HCT116 (cell line): ENCODE measurements around the gene DUSP2. TPM values are rescaled to one million over a fixed set of nuclear protein-coding genes. Genes with fewer than 3 reads are reported as not detected.

Experiments
- ATAC-seq: fragments of 200-7000 bp; cut with Tn5 transposase; 2 replicates; pipeline ENCODE4 v1.9.1; 2020; ENCODE audit warnings: mild to moderate bottlenecking, moderate library complexity
- BruUV-seq: library from RNA; stranded (reverse); fragments of 400-500 nt; replicated peaks from 2 replicates; lab custom pipeline; 2021; lab: Mats Ljungman, UMichigan
- CTCF ChIA-PET: fragments of 300-600 bp; sonication (Branson Sonifier 250); formaldehyde crosslinking; loops from one replicate; lab custom pipeline; 2021; ENCODE audit warnings: antibody characterized with exemption; lab: Charles Lee
- POLR2A ChIA-PET: fragments of 300-600, 350-600 bp; sonication (Branson Sonifier 250); formaldehyde crosslinking; loops from one replicate; lab custom pipeline; 2021; ENCODE audit warnings: antibody characterized with exemption; lab: Charles Lee
- RAD21 ChIA-PET, 2 experiments: fragments of 300-600 bp; sonication (Branson Sonifier 250); formaldehyde crosslinking; loops; one replicate each; lab custom pipeline; 2023; ENCODE audit warnings: low total read pairs in 2 of 2; ENCODE audit not compliant: uncharacterized antibody in 2 of 2, unreplicated experiment in 2 of 2, low non-redundant PET in 1 of 2; lab: Charles Lee
- DNase-seq: peaks from one replicate; pipeline ENCODE4 v3.0.0-alpha.2; 2010; ENCODE audit warnings: low read depth, low spot score
- H2AFZ ChIP-seq: fragments of 200-600 bp; shearing (Covaris generic), sonication (generic); 2 replicates; pipeline ENCODE4 v1.6.1; 2017; ENCODE audit warnings: low read depth, mixed run types, mixed read lengths, antibody characterized with exemption, low read length; ENCODE audit not compliant: poor library complexity, severe bottlenecking
- H3K27ac ChIP-seq: 2 replicates; pipeline ENCODE4 v1.5.1; 2012; ENCODE audit warnings: low read depth, low read length
- H3K27me3 ChIP-seq: fragments of 200-600 bp; sonication (generic); 2 replicates; pipeline ENCODE4 v1.6.1; 2016; ENCODE audit warnings: mixed run types, low read length, mixed read lengths; ENCODE audit not compliant: insufficient read depth
- H3K36me3 ChIP-seq, 2 experiments: fragments of 200-500 bp in 1 of 2; fragments of 200-600 bp in 1 of 2; sonication (Bioruptor generic) in 1 of 2; sonication (generic) in 1 of 2; 2 replicates each; pipeline versions ENCODE4 v1.5.1 to v1.6.1; 2014 to 2016; ENCODE audit warnings: low read length in 2 of 2, inconsistent platforms in 1 of 2, mixed read lengths in 1 of 2, mixed run types in 1 of 2; ENCODE audit not compliant: insufficient read depth in 2 of 2, control insufficient read depth in 1 of 2
- H3K4me1 ChIP-seq, 2 experiments: fragments of 200-600 bp in 1 of 2; sonication (generic) in 1 of 2; 2 replicates each; pipeline versions ENCODE4 v1.5.1 to v1.6.1; 2012 to 2017; ENCODE audit warnings: low read length in 2 of 2, inconsistent platforms in 1 of 2, mild to moderate bottlenecking in 1 of 2, mixed read lengths in 1 of 2, mixed run types in 1 of 2, moderate library complexity in 1 of 2; ENCODE audit not compliant: insufficient read depth in 2 of 2, control insufficient read depth in 1 of 2
- H3K4me2 ChIP-seq: fragments of 200-600 bp; sonication (generic); 2 replicates; pipeline ENCODE4 v1.6.1; 2017; ENCODE audit warnings: mixed run types, low read length, mixed read lengths
- H3K4me3 ChIP-seq, 2 experiments: fragments of 200-600 bp in 1 of 2; sonication (generic) in 1 of 2; replicated peaks in 1 of 2; 2 replicates each; pipeline ENCODE4 v1.5.1; 2011 to 2016; ENCODE audit warnings: low read length in 2 of 2, control low read depth in 1 of 2, low read depth in 1 of 2, mild to moderate bottlenecking in 1 of 2, mixed read lengths in 1 of 2, mixed run types in 1 of 2
- H3K79me2 ChIP-seq: fragments of 200-600 bp; sonication (generic); 2 replicates; pipeline ENCODE4 v1.6.1; 2017; ENCODE audit warnings: mild to moderate bottlenecking, mixed run types, low read length, moderate library complexity, mixed read lengths; ENCODE audit not compliant: insufficient read depth
- H3K9ac ChIP-seq: fragments of 200-600 bp; sonication (generic); 2 replicates; pipeline ENCODE4 v1.6.1; 2016; ENCODE audit warnings: low read length, mixed read lengths
- H3K9me2 ChIP-seq: fragments of 200-600 bp; sonication (generic), shearing (Covaris generic); 2 replicates; pipeline ENCODE4 v1.6.1; 2017; ENCODE audit warnings: mixed run types, mild to moderate bottlenecking, moderate library complexity; ENCODE audit not compliant: insufficient read depth
- H3K9me3 ChIP-seq, 2 experiments: fragments of 200-500 bp in 1 of 2; fragments of 200-600 bp in 1 of 2; sonication (Bioruptor generic) in 1 of 2; sonication (generic) in 1 of 2; 2 replicates each; pipeline ENCODE4 v1.6.1; 2014 to 2017; ENCODE audit warnings: low read length in 2 of 2, mixed read lengths in 2 of 2, inconsistent platforms in 1 of 2, low read depth in 1 of 2, mild to moderate bottlenecking in 1 of 2, mixed run types in 1 of 2, moderate library complexity in 1 of 2; ENCODE audit not compliant: control insufficient read depth in 1 of 2, insufficient read depth in 1 of 2
- H4K20me1 ChIP-seq: fragments of 200-600 bp; sonication (generic), shearing (Covaris generic); 2 replicates; pipeline ENCODE4 v1.6.1; 2017; ENCODE audit warnings: mixed run types, mild to moderate bottlenecking, moderate library complexity; ENCODE audit not compliant: insufficient read depth
- CBX3 ChIP-seq: IDR thresholded peaks from 2 replicates; pipeline ENCODE4 v1.6.1; 2012; ENCODE audit warnings: low read depth
- CEBPB ChIP-seq: IDR thresholded peaks from 2 replicates; pipeline ENCODE4 v1.6.1; 2012; ENCODE audit warnings: low read depth
- EGR1 ChIP-seq: IDR thresholded peaks from 2 replicates; pipeline ENCODE4 v1.6.1; 2012; ENCODE audit warnings: low read depth
- ELF1 ChIP-seq: IDR thresholded peaks from 2 replicates; pipeline ENCODE4 v1.6.1; 2012; ENCODE audit warnings: low read depth, borderline replicate concordance
- EZH2phosphoT487 ChIP-seq: fragments of 200-600 bp; IDR thresholded peaks from 2 replicates; pipeline ENCODE4 v1.6.1; 2018; ENCODE audit warnings: antibody characterized with exemption, borderline replicate concordance
- JUND ChIP-seq: IDR thresholded peaks from 2 replicates; pipeline ENCODE4 v1.6.1; 2012
- POLR2AphosphoS5 ChIP-seq: IDR thresholded peaks from 2 replicates; pipeline ENCODE4 v1.6.1; 2011; ENCODE audit warnings: mild to moderate bottlenecking, low read depth, low read length, moderate library complexity
- RAD21 ChIP-seq: IDR thresholded peaks from 2 replicates; pipeline ENCODE4 v1.6.1; 2012; ENCODE audit warnings: low read depth, mild to moderate bottlenecking
- SIN3A ChIP-seq: IDR thresholded peaks from 2 replicates; pipeline ENCODE4 v1.6.1; 2012; ENCODE audit warnings: low read depth
- SP1 ChIP-seq: IDR thresholded peaks from 2 replicates; pipeline ENCODE4 v1.6.1; 2012; ENCODE audit warnings: low read depth
- SRF ChIP-seq: IDR thresholded peaks from 2 replicates; pipeline ENCODE4 v1.6.1; 2012; ENCODE audit warnings: low read depth
- TCF7L2 ChIP-seq: IDR thresholded peaks from 2 replicates; pipeline ENCODE4 v1.7.0; 2011; ENCODE audit warnings: borderline replicate concordance, inconsistent platforms; ENCODE audit not compliant: insufficient read depth, insufficient read length; ENCODE audit errors: extremely low read depth
- YY1 ChIP-seq: IDR thresholded peaks from 2 replicates; pipeline ENCODE4 v1.6.1; 2011; ENCODE audit warnings: low read length, low read depth, moderate library complexity, mild to moderate bottlenecking; ENCODE audit not compliant: insufficient replicate concordance; ENCODE audit errors: extremely low read depth
- ZFX ChIP-seq: fragments of 450-650 bp; IDR thresholded peaks from 2 replicates; pipeline ENCODE4 v1.6.1; 2017
- ZNF274 ChIP-seq: fragments of 200-500 bp; sonication (Bioruptor generic); IDR thresholded peaks from 2 replicates; pipeline ENCODE4 v1.6.1; 2014; ENCODE audit warnings: mild to moderate bottlenecking, low read depth, low read length, inconsistent platforms
- intact Hi-C: fragments of 100-400 bp; cut with micrococcal nuclease; formaldehyde crosslinking; loops from 2 replicates; pipeline ENCODE4 v1.10.0; 2022
- total RNA-seq: library from RNA; stranded (reverse); gene quantifications from one replicate; pipeline ENCODE4 v1.2.1, GENCODE V29; 2021; ENCODE audit not compliant: unreplicated experiment
- TF ChIP-seq, protein P1 (sequence below): IDR thresholded peaks from 2 replicates; pipeline ENCODE4 v1.6.1; 2012
- TF ChIP-seq, protein P2 (sequence below): IDR thresholded peaks from 2 replicates; pipeline ENCODE4 v1.6.1; 2012; ENCODE audit warnings: low read depth
- TF ChIP-seq, protein P3 (sequence below), 3 experiments: fragments of 200-600 bp in 1 of 3; sonication (generic) in 1 of 3; IDR thresholded peaks in 2 of 3; conservative IDR thresholded peaks in 1 of 3; 2 replicates each; pipeline ENCODE4 v1.5.1; 2012 to 2017; ENCODE audit warnings: low read depth in 2 of 3, low read length in 2 of 3, antibody characterized with exemption in 1 of 3, borderline replicate concordance in 1 of 3, control low read depth in 1 of 3, mild to moderate bottlenecking in 1 of 3, mixed read lengths in 1 of 3, mixed run types in 1 of 3, moderate library complexity in 1 of 3; ENCODE audit not compliant: insufficient read depth in 1 of 3
- TF ChIP-seq, protein P4 (sequence below): IDR thresholded peaks from 2 replicates; pipeline ENCODE4 v1.6.1; 2011; ENCODE audit warnings: mild to moderate bottlenecking, low read length, moderate library complexity; ENCODE audit not compliant: insufficient replicate concordance; ENCODE audit errors: extremely low read depth
- TF ChIP-seq, protein P5 (sequence below): IDR thresholded peaks from 2 replicates; pipeline ENCODE4 v1.6.1; 2012

DUSP2 gene
- total RNA-seq, 1 experiment from 2014 or later, result 24.5 TPM

DNA sequence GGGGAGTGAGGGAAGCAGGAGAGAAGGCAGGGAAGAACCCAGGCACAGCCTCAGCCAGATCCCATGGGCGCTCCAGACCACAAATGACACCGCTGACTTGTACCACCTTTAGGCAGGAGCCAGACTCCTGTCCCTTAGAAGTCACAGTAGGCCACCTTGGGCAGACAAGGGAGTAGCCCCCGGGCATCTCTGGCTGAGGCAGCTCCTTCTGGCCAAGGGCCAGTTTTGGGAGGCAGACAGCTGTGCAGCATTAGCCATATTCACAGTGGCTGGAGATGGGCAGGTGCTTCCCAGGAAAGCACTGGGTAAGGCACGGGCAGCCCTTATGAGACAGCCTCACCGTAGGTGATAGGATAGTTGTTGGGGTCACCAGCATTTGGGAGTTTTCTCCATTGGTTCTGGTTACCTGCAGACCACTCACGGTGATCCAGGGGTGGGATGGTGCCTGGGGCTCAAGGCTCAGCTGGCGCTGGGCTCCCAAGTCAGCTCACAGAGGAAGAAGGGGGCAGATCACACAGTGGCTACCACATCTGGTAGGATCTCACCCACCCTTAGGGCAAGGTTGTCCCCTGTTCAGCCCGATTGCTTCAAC is 9.0 kb downstream of the DUSP2 start:
- Histone ChIP-seq H3K4me2 (no peak overlapping the region), H3K79me2 (no peaks in the 10 kb centered on the region), H3K4me3 (no peak overlapping the region), H3K36me3 (no peaks in the 10 kb centered on the region), H2AFZ (no peak overlapping the region), H3K9ac (no peak overlapping the region), H3K9me3 (no peaks in the 10 kb centered on the region), H3K27ac (no peak overlapping the region), H3K4me1 (peaks cover 4 to 15% of the 10 kb centered on the region in 2 experiments; a peak in 3 of 4 replicates), H3K9me2 (no peaks in the 10 kb centered on the region), H3K27me3 (no peaks in the 10 kb centered on the region), H4K20me1 (no peaks in the 10 kb centered on the region)
- no peak for TF ChIP-seq YY1
- TF ChIP-seq SP1, result no peak
- no peak for TF ChIP-seq ZNF274
- no peak for TF ChIP-seq SRF
- TF ChIP-seq EGR1, result no peak
- no peak for TF ChIP-seq JUND
- TF ChIP-seq, protein P1, sequence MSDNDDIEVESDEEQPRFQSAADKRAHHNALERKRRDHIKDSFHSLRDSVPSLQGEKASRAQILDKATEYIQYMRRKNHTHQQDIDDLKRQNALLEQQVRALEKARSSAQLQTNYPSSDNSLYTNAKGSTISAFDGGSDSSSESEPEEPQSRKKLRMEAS, result no peak
- TF ChIP-seq, protein P2, sequence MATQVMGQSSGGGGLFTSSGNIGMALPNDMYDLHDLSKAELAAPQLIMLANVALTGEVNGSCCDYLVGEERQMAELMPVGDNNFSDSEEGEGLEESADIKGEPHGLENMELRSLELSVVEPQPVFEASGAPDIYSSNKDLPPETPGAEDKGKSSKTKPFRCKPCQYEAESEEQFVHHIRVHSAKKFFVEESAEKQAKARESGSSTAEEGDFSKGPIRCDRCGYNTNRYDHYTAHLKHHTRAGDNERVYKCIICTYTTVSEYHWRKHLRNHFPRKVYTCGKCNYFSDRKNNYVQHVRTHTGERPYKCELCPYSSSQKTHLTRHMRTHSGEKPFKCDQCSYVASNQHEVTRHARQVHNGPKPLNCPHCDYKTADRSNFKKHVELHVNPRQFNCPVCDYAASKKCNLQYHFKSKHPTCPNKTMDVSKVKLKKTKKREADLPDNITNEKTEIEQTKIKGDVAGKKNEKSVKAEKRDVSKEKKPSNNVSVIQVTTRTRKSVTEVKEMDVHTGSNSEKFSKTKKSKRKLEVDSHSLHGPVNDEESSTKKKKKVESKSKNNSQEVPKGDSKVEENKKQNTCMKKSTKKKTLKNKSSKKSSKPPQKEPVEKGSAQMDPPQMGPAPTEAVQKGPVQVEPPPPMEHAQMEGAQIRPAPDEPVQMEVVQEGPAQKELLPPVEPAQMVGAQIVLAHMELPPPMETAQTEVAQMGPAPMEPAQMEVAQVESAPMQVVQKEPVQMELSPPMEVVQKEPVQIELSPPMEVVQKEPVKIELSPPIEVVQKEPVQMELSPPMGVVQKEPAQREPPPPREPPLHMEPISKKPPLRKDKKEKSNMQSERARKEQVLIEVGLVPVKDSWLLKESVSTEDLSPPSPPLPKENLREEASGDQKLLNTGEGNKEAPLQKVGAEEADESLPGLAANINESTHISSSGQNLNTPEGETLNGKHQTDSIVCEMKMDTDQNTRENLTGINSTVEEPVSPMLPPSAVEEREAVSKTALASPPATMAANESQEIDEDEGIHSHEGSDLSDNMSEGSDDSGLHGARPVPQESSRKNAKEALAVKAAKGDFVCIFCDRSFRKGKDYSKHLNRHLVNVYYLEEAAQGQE, result no peak
- TF ChIP-seq POLR2AphosphoS5, result no peak
- TF ChIP-seq, protein P3, sequence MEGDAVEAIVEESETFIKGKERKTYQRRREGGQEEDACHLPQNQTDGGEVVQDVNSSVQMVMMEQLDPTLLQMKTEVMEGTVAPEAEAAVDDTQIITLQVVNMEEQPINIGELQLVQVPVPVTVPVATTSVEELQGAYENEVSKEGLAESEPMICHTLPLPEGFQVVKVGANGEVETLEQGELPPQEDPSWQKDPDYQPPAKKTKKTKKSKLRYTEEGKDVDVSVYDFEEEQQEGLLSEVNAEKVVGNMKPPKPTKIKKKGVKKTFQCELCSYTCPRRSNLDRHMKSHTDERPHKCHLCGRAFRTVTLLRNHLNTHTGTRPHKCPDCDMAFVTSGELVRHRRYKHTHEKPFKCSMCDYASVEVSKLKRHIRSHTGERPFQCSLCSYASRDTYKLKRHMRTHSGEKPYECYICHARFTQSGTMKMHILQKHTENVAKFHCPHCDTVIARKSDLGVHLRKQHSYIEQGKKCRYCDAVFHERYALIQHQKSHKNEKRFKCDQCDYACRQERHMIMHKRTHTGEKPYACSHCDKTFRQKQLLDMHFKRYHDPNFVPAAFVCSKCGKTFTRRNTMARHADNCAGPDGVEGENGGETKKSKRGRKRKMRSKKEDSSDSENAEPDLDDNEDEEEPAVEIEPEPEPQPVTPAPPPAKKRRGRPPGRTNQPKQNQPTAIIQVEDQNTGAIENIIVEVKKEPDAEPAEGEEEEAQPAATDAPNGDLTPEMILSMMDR (IDR thresholded peaks at IDR 0.05 in 2 of 3, conservative IDR thresholded peaks at IDR 0.05 in 1 of 3; ENCODE audit: borderline replicate concordance in 1 of 3, insufficient read depth in 1 of 3, low read depth in 2 of 3, low read length in 2 of 3), result no peak
- TF ChIP-seq, protein P4, sequence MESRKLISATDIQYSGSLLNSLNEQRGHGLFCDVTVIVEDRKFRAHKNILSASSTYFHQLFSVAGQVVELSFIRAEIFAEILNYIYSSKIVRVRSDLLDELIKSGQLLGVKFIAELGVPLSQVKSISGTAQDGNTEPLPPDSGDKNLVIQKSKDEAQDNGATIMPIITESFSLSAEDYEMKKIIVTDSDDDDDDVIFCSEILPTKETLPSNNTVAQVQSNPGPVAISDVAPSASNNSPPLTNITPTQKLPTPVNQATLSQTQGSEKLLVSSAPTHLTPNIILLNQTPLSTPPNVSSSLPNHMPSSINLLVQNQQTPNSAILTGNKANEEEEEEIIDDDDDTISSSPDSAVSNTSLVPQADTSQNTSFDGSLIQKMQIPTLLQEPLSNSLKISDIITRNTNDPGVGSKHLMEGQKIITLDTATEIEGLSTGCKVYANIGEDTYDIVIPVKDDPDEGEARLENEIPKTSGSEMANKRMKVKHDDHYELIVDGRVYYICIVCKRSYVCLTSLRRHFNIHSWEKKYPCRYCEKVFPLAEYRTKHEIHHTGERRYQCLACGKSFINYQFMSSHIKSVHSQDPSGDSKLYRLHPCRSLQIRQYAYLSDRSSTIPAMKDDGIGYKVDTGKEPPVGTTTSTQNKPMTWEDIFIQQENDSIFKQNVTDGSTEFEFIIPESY, result no peak
- TF ChIP-seq ZFX, result no peak
- TF ChIP-seq, protein P5, sequence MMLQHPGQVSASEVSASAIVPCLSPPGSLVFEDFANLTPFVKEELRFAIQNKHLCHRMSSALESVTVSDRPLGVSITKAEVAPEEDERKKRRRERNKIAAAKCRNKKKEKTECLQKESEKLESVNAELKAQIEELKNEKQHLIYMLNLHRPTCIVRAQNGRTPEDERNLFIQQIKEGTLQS, result no peak
- TF ChIP-seq ELF1, result no peak
- no peak for TF ChIP-seq EZH2phosphoT487
- no peak for TF ChIP-seq SIN3A
- TF ChIP-seq RAD21, result no peak
- no peak for TF ChIP-seq CBX3
- TF ChIP-seq CEBPB, result no peak
- TF ChIP-seq TCF7L2, result no peak
- DNase-seq, result no peak
- no peak for ATAC-seq
- POLR2A ChIA-PET, result no interaction called here
- CTCF ChIA-PET, result interaction anchor here (0.9 kb wide), 1 partner anchor 38 kb away, joined by 4 read pairs; no protein-coding TSS in a partner anchor
- intact Hi-C loops, result no loop called here
- BruUV-seq, result no TSS peak
- RAD21 ChIA-PET, result no interaction called here
